Hypothalamus (tissue), 51 donors: Measurements from ENCODE around the gene SERPINB3.
"Not testable (repeated sequence)": the region's sequence is repeated elsewhere in the genome, so short reads cannot be mapped to it uniquely, and the experiment has no call there.

ENCODE experiments used
- DNase-seq, 51 donors: peaks; one replicate each; lab custom pipeline; 2025; lab: John Stamatoyannopoulos, UW

SERPINB3 gene

GRCh38 chr18:63648241-63648640 is 13.5 kb downstream of the SERPINB3 start:
- DNase-seq = no peak

- no peak for DNase-seq
Measured at GRCh38 chr18:63646936-63647335, 14.8 kb downstream of the SERPINB3 start.

- DNase-seq = not testable (repeated sequence)
Measured at GRCh38 chr18:63644694-63645093, 17.0 kb downstream of the SERPINB3 start.

GRCh38 chr18:63644142-63644541 is 17.6 kb downstream of the SERPINB3 start, which contains the start of gene SERPINB4:
Gene SERPINB4, minus strand, starts transcription at chr18:63644256. Its CDS starts 679 bp downstream, at chr18:63643577.
- DNase-seq = not testable (repeated sequence)

- not testable (repeated sequence) for DNase-seq
Measured at GRCh38 chr18:63642668-63643356, 18.9 kb downstream of the SERPINB3 start.

GRCh38 chr18:63641157-63641680 is 20.5 kb downstream of the SERPINB3 start:
- DNase-seq = not testable (repeated sequence)

- DNase-seq = no peak
Measured at GRCh38 chr18:63637703-63638102, 24.0 kb downstream of the SERPINB3 start.

GRCh38 chr18:63627819-63628218 is 33.9 kb downstream of the SERPINB3 start:
- no peak for DNase-seq

- no peak for DNase-seq
Measured at GRCh38 chr18:63626431-63626830, 35.3 kb downstream of the SERPINB3 start.

GRCh38 chr18:63624863-63625262 is 36.8 kb downstream of the SERPINB3 start:
- DNase-seq = no peak

- no peak for DNase-seq
Measured at GRCh38 chr18:63619661-63620060, 42.0 kb downstream of the SERPINB3 start.

- DNase-seq = no peak
Measured at GRCh38 chr18:63617915-63618234, 43.8 kb downstream of the SERPINB3 start.

GRCh38 chr18:63617049-63617914 is 44.4 kb downstream of the SERPINB3 start:
- DNase-seq = no peak

- DNase-seq = no peak
Measured at GRCh38 chr18:63613420-63613819, 48.3 kb downstream of the SERPINB3 start.

- no peak for DNase-seq
Measured at GRCh38 chr18:63606526-63606925, 55.2 kb downstream of the SERPINB3 start.
